PFSK-1 (cell line): Measurements from ENCODE around the gene GRK1.

Source experiments
- FOXP2 ChIP-seq: optimal IDR thresholded peaks from 2 replicates; pipeline ENCODE3; 2011; ENCODE audit warnings: borderline replicate concordance, control low read depth, inconsistent platforms; ENCODE audit not compliant: insufficient read depth; ENCODE audit errors: extremely low read length, extremely low read depth
- POLR2AphosphoS5 ChIP-seq: IDR thresholded peaks from 2 replicates; pipeline ENCODE4 v1.6.1; 2012; ENCODE audit warnings: low read depth, mild to moderate bottlenecking, control low read depth, low read length, moderate library complexity
- REST ChIP-seq, 2 experiments: IDR thresholded peaks; 2 replicates each; pipeline versions ENCODE4 v1.6.1 to v1.8.0; 2011 to 2012; ENCODE audit warnings: low read depth in 2 of 2, low read length in 2 of 2, control low read depth in 1 of 2, inconsistent platforms in 1 of 2, mild to moderate bottlenecking in 1 of 2, moderate library complexity in 1 of 2; ENCODE audit not compliant: insufficient read depth in 1 of 2
- SIN3A ChIP-seq: IDR thresholded peaks from 2 replicates; pipeline ENCODE4 v1.6.1; 2012; ENCODE audit warnings: mild to moderate bottlenecking, low read length, moderate library complexity, borderline replicate concordance; ENCODE audit not compliant: insufficient read depth
- TAF1 ChIP-seq: IDR thresholded peaks from 2 replicates; pipeline ENCODE4 v1.6.1; 2012; ENCODE audit warnings: low read length, control low read depth, borderline replicate concordance; ENCODE audit not compliant: insufficient read depth

The GRK1 gene

DNA sequence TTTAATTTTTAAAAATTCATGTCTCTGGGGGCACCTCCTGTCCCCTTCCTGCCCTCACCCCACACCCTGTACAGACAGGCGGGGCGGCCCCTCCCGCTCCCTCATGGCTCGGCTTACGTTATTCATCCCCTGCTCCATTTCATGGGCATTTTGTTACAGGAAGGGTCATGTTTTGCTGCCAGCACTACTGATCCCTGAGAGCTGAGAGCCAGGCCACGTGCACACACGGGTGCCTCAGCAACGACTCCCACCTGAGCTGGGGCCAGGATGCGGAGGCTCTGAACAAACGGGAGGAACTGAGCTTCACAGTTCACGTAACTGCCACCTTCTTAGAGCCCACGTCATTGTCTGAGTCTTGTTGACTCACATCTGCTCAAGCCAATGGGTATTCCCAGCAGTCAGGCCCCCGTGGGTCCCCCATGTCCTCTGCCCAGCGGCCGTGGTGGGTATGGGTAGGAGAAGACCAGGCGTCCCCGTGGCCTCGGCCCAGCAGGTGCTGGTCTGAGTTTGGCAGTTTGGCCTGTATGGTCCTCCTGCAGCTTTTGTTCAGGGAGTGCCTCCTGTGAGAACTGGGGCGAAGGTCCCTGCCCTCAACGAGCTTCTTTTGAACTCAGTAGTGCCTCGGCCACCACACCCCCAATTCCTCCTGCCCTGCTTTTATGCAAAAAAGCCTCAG, 75.6 kb downstream of the GRK1 start:
- TF ChIP-seq REST (IDR thresholded peaks at IDR 0.05; ENCODE audit: insufficient read depth in 1 of 2, low read depth in 2 of 2, low read length in 2 of 2) (no peak), FOXP2 (no peak), POLR2AphosphoS5 (no peak), TAF1 (no peak), SIN3A (no peak)

- no peak for TF ChIP-seq FOXP2
- no peak for TF ChIP-seq POLR2AphosphoS5
- no peak for TF ChIP-seq TAF1
- no peak for TF ChIP-seq REST (IDR thresholded peaks at IDR 0.05; ENCODE audit: insufficient read depth in 1 of 2, low read depth in 2 of 2, low read length in 2 of 2)
- TF ChIP-seq SIN3A = no peak
Observed at GRCh38 chr13:113743366-113744195, 76.6 kb downstream of the GRK1 start.

DNA sequence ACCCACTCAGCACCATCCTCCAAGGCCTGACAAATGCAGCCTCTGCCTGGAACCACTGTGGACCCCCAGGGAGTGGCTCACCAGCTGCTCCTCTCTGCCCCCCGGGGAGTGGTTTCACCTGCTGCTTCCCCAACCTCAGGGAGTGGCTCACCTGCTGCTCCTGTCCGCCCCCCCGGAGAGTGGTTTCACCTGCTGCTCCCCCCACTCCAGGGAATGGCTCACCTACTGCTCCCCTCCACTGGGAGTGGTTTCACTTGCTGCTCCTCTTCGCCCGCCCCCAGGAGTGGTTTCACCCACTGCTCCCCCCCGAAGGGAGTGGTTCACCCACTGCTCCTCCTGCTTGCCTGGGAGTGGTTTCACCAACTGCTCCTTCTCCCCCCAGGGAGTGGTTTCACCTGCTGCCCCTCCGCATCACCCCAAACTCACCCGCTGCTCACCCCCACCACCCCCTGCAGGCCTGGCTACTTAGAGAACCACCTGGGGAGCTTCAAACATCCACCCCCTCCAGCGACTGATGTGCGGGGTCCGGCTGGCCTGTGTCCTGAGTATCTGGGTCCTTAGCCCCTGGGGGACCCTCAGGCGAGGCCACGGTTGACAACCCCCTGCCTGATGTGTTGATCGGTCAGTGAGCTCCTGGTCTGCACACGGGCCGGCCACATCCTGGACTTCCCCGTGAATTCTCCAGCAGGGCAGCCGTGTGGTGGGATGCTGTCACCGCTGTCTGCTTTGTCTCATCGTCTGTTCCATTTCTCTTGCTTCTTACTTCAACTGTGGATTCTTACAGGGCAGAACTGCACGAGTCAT, 77.4 kb downstream of the GRK1 start:
- TF ChIP-seq FOXP2 (no peak), POLR2AphosphoS5 (no peak), TAF1 (no peak), SIN3A (no peak), REST (IDR thresholded peaks at IDR 0.05; ENCODE audit: insufficient read depth in 1 of 2, low read depth in 2 of 2, low read length in 2 of 2) (no peak)

DNA sequence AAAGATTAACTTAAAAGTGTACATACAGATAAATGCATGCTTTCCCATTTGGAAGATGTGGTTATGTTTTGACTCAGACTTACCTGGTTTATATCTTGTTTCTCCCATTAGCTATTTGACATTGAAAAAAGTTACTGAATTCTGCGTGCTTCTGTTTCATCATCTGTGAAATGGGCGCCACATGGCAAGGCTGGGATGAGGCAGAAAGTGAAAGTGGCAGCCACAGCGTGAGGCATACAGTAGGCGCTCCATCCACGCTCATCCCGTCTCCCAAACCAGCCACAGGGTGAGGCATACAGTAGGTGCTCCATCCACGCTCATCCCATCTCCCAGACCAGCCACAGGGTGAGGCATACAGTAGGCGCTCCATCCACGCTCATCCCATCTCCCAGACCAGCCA, 78.0 kb downstream of the GRK1 start:
- TF ChIP-seq POLR2AphosphoS5 (no peak), FOXP2 (no peak), SIN3A (no peak)

DNA sequence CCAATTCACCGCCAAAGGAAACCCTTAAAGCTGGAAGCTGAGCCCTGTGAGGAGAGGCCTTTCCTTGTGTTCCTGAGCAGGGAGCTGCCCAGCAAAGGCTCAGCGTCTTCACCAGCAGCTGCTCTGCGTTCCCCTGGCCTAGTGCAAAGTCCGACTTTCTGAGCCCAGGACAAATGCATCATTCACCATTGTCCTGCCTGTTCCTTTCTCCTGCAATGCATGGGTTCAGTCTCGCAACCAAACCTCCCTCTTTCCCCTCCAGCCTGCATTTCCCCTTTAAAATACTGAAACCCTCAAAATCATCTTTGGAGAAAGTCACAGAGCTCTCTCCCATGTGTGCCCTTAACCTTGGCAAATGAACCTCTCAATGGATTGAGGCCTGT, 79.1 kb downstream of the GRK1 start:
- TF ChIP-seq SIN3A (no peak), TAF1 (no peak), POLR2AphosphoS5 (no peak), FOXP2 (no peak), REST (IDR thresholded peaks at IDR 0.05; ENCODE audit: insufficient read depth in 1 of 2, low read depth in 2 of 2, low read length in 2 of 2) (no peak)
